H1 (cell line): Measurements from ENCODE around the gene SYDE2. TPM values are rescaled to one million over a fixed set of nuclear protein-coding genes. Genes with fewer than 3 reads are reported as not detected.

ENCODE experiments used
- CTCF ChIA-PET: fragments of 300-600 bp; sonication (Branson Sonifier 250); formaldehyde crosslinking; loops from one replicate; lab custom pipeline; 2021; ENCODE audit not compliant: partially characterized antibody; lab: Charles Lee
- POLR2A ChIA-PET: fragments of 300-600 bp; sonication (Branson Sonifier 250); formaldehyde crosslinking; loops from one replicate; lab custom pipeline; 2021; ENCODE audit warnings: inconsistent platforms; ENCODE audit not compliant: partially characterized antibody; lab: Charles Lee
- DNase-seq, 2 experiments: peaks; one replicate each; pipeline versions ENCODE4 v3.0.0 to v3.0.0-alpha.2; 2010 to 2022; ENCODE audit warnings: low spot score in 2 of 2, low read depth in 1 of 2, mixed read lengths in 1 of 2
- FAIRE-seq: peaks from 2 replicates; lab custom pipeline; 2011; peaks lifted over from hg19 to GRCh38; lab: Jason Lieb, UNC
- H2AFZ ChIP-seq: 2 replicates; pipeline ENCODE4 v1.8.1; 2012; ENCODE audit warnings: low read length, inconsistent platforms
- H2AK5ac ChIP-seq: 2 replicates; pipeline ENCODE4 v1.6.1; 2013; ENCODE audit warnings: low read depth, low read length
- H2BK120ac ChIP-seq: replicated peaks from 2 replicates; pipeline ENCODE3; 2013; ENCODE audit warnings: low read depth, low read length, inconsistent platforms
- H2BK12ac ChIP-seq: 2 replicates; pipeline ENCODE4 v1.6.1; 2013; ENCODE audit warnings: low read depth, low read length
- H2BK15ac ChIP-seq: 2 replicates; pipeline ENCODE4 v1.6.1; 2013; ENCODE audit warnings: low read length
- H2BK20ac ChIP-seq: 2 replicates; pipeline ENCODE4 v1.6.1; 2013; ENCODE audit warnings: low read length
- H2BK5ac ChIP-seq: 2 replicates; pipeline ENCODE4 v1.6.1; 2013; ENCODE audit warnings: low read depth, low read length
- H3K14ac ChIP-seq: 2 replicates; pipeline ENCODE4 v1.6.1; 2013; ENCODE audit warnings: inconsistent platforms; ENCODE audit not compliant: insufficient read length
- H3K18ac ChIP-seq: 2 replicates; pipeline ENCODE4 v1.6.1; 2013; ENCODE audit warnings: low read length; ENCODE audit errors: extremely low read depth
- H3K23ac ChIP-seq: 2 replicates; pipeline ENCODE4 v1.6.1; 2013; ENCODE audit warnings: inconsistent platforms; ENCODE audit not compliant: insufficient read length
- H3K23me2 ChIP-seq: 2 replicates; pipeline ENCODE4 v1.6.1; 2013; ENCODE audit warnings: low read depth, low read length
- H3K27ac ChIP-seq: 2 replicates; pipeline ENCODE4 v1.6.1; 2011; ENCODE audit warnings: low read depth, low read length, inconsistent platforms
- H3K27me3 ChIP-seq, 4 experiments: replicated peaks in 1 of 4; 1 replicate in 1 of 4; 2 replicates in 3 of 4; pipeline versions ENCODE4 v1.6.1 to v1.8.1; 2011 to 2013; ENCODE audit warnings: low read length in 3 of 4, mild to moderate bottlenecking in 3 of 4, inconsistent platforms in 2 of 4, mixed read lengths in 2 of 4, moderate library complexity in 1 of 4; ENCODE audit not compliant: control insufficient read depth in 3 of 4, insufficient read depth in 3 of 4; ENCODE audit errors: extremely low read depth in 1 of 4
- H3K36me3 ChIP-seq, 4 experiments: 2 replicates each; pipeline versions ENCODE4 v1.6.1 to v1.8.1; 2011 to 2013; ENCODE audit warnings: mild to moderate bottlenecking in 4 of 4, low read length in 3 of 4, moderate library complexity in 2 of 4, control low read depth in 1 of 4, inconsistent platforms in 1 of 4; ENCODE audit not compliant: insufficient read depth in 4 of 4, control insufficient read depth in 2 of 4
- H3K4ac ChIP-seq: replicated peaks from 2 replicates; pipeline ENCODE3; 2013; ENCODE audit warnings: low read length, low read depth, mixed read lengths, inconsistent platforms; ENCODE audit not compliant: insufficient read length
- H3K4me1 ChIP-seq, 4 experiments: replicated peaks in 1 of 4; 1 replicate in 1 of 4; 2 replicates in 3 of 4; pipeline versions ENCODE4 v1.6.1 to v1.8.1; 2011 to 2013; ENCODE audit warnings: low read length in 3 of 4, inconsistent platforms in 2 of 4, mixed read lengths in 1 of 4; ENCODE audit not compliant: insufficient read depth in 4 of 4, control insufficient read depth in 3 of 4
- H3K4me2 ChIP-seq, 2 experiments: 2 replicates each; pipeline versions ENCODE4 v1.6.1 to v1.8.1; 2011 to 2013; ENCODE audit warnings: low read depth in 2 of 2, low read length in 2 of 2, control low read depth in 1 of 2, inconsistent platforms in 1 of 2, mild to moderate bottlenecking in 1 of 2; ENCODE audit not compliant: insufficient read depth in 1 of 2
- H3K4me3 ChIP-seq, 4 experiments: fragments of 200-600, 300-600 bp in 1 of 4; sonication (generic), shearing (Covaris generic), sonication (Bioruptor Twin) in 1 of 4; 2 replicates each; pipeline versions ENCODE4 v1.5.1 to v1.8.1; 2011 to 2016; ENCODE audit warnings: low read length in 4 of 4, low read depth in 3 of 4, control low read depth in 2 of 4, inconsistent platforms in 2 of 4, mild to moderate bottlenecking in 2 of 4, mixed read lengths in 1 of 4, moderate library complexity in 1 of 4; ENCODE audit not compliant: insufficient read depth in 2 of 4; ENCODE audit errors: extremely low read depth in 1 of 4
- H3K56ac ChIP-seq: replicated peaks from 2 replicates; pipeline ENCODE3; 2013; ENCODE audit warnings: low read depth, mild to moderate bottlenecking, mixed read lengths, low read length, inconsistent platforms; ENCODE audit not compliant: insufficient read length
- H3K79me1 ChIP-seq: 2 replicates; pipeline ENCODE4 v1.6.1; 2013; ENCODE audit warnings: low read depth, low read length, control low read depth
- H3K79me2 ChIP-seq, 2 experiments: 2 replicates each; pipeline versions ENCODE4 v1.6.1 to v1.8.1; 2012 to 2013; ENCODE audit warnings: low read length in 2 of 2, mild to moderate bottlenecking in 2 of 2, inconsistent platforms in 1 of 2; ENCODE audit not compliant: insufficient read depth in 2 of 2, control insufficient read depth in 1 of 2
- H3K9ac ChIP-seq, 4 experiments: replicated peaks in 1 of 4; 1 replicate in 1 of 4; 2 replicates in 3 of 4; pipeline versions ENCODE4 v1.6.1 to v1.8.1; 2011 to 2013; ENCODE audit warnings: low read depth in 3 of 4, low read length in 3 of 4, control low read depth in 2 of 4, mild to moderate bottlenecking in 2 of 4, moderate library complexity in 2 of 4, inconsistent platforms in 1 of 4; ENCODE audit errors: extremely low read depth in 1 of 4
- H3K9me3 ChIP-seq, 2 experiments: 2 replicates each; pipeline versions ENCODE4 v1.6.1 to v1.8.1; 2012 to 2013; ENCODE audit warnings: mild to moderate bottlenecking in 2 of 2, moderate library complexity in 2 of 2, control low read depth in 1 of 2, inconsistent platforms in 1 of 2, low read depth in 1 of 2, low read length in 1 of 2, mixed read lengths in 1 of 2; ENCODE audit not compliant: insufficient read depth in 2 of 2
- H4K20me1 ChIP-seq, 2 experiments: replicated peaks in 1 of 2; 2 replicates each; pipeline versions ENCODE3 to v1.8.1; 2011 to 2013; ENCODE audit warnings: inconsistent platforms in 2 of 2, low read length in 2 of 2, mild to moderate bottlenecking in 1 of 2; ENCODE audit not compliant: insufficient read depth in 2 of 2, control insufficient read depth in 1 of 2
- H4K5ac ChIP-seq: 2 replicates; pipeline ENCODE4 v1.6.1; 2013; ENCODE audit warnings: low read length, low read depth, mixed read lengths, inconsistent platforms; ENCODE audit not compliant: insufficient read length
- H4K8ac ChIP-seq: 2 replicates; pipeline ENCODE4 v1.8.0; 2013; ENCODE audit warnings: mild to moderate bottlenecking, moderate library complexity, low read length, inconsistent platforms; ENCODE audit not compliant: insufficient read depth; ENCODE audit errors: extremely low read depth
- H4K91ac ChIP-seq: replicated peaks from 2 replicates; pipeline ENCODE3; 2013; ENCODE audit warnings: low read length, mixed read lengths, inconsistent platforms; ENCODE audit not compliant: insufficient read length
- WGBS, 2 experiments: shearing (Covaris generic) in 1 of 2; methylation state at CpG; one replicate each; pipeline versions ENCODE4 v1.1.6 to v1.1.7; 2013 to 2015; ENCODE audit warnings: low lambda C conversion rate in 2 of 2, mixed read lengths in 2 of 2, inconsistent platforms in 1 of 2, low coverage in 1 of 2, missing lambda C conversion rate in 1 of 2; ENCODE audit not compliant: insufficient replicate concordance in 2 of 2, insufficient coverage in 1 of 2, insufficient read length in 1 of 2; ENCODE audit errors: extremely low coverage in 1 of 2, missing lambda C conversion rate in 1 of 2; 5-methylcytosine and 5-hydroxymethylcytosine counted together
- polyA plus RNA-seq, 7 experiments: library from polyadenylated mRNA; depleted of rRNA in 3 of 7; stranded (reverse) in 5 of 7; unstranded in 2 of 7; fragments of >200 nt in 5 of 7; fragments of 200-250 nt in 2 of 7; gene quantifications; 1 replicate in 5 of 7; 2 replicates in 1 of 7; 4 replicates in 1 of 7; pipeline versions ENCODE4 v1.2.1 to v1.2.3, GENCODE V29; 2011 to 2013; ENCODE audit warnings: missing spikeins in 2 of 7, mixed read lengths in 2 of 7
- total RNA-seq: library from RNA; stranded (reverse); fragmentation: NEBNext Ultra II Directional; extraction: Animal tissue kit (Norgen Biotek cat#: 25700); gene quantifications from 2 replicates; pipeline ENCODE4 v1.2.1, GENCODE V29; 2021

The SYDE2 gene
- total and polyA plus RNA-seq, 2 of the 8 experiments (the other 6 are each of a cell fraction or from before 2014, with no cell fraction given), result 1.6 to 14.6 TPM

GRCh38 chr1:85220756-85221201 lies 20.0 kb upstream of the SYDE2 start:
- H3K79me1 ChIP-seq, result no peaks in the 10 kb centered on the region
- no peak overlapping the region for H4K91ac ChIP-seq
- H2BK5ac ChIP-seq, result no peak overlapping the region
- no peak overlapping the region for H4K8ac ChIP-seq
- WGBS, 2 experiments, result 57% methylated on average over 7 of the region's 7 CpGs; no CpG with 5 or more reads in 1 of the 2 experiments
- H2BK20ac ChIP-seq, result no peak overlapping the region; the same call in 1 of the 2 replicates
- H2AFZ ChIP-seq, result peak overlapping the region; percentile 72
- H3K79me2 ChIP-seq, result no peaks in the 10 kb centered on the region
- H2BK12ac ChIP-seq, result 0 out of 2 replicates have a peak overlapping the region, but pooled peaks have one; percentile 9
- no peaks in the 10 kb centered on the region for H4K20me1 ChIP-seq
- POLR2A ChIA-PET, result no interaction called here
- no peak overlapping the region for H3K4me3 ChIP-seq
- no peak overlapping the region for H3K9ac ChIP-seq
- FAIRE-seq (no peak), DNase-seq (no peak)
- no peaks in the 10 kb centered on the region for H3K23me2 ChIP-seq
- no peak overlapping the region for H2AK5ac ChIP-seq
- H3K27ac ChIP-seq, result no peak overlapping the region
- no peak overlapping the region for H4K5ac ChIP-seq
- H3K4me2 ChIP-seq, result no peak overlapping the region
- H3K14ac ChIP-seq, result no peak overlapping the region
- H3K56ac ChIP-seq, result no peak overlapping the region
- H3K36me3 ChIP-seq, result no peaks in the 10 kb centered on the region
- CTCF ChIA-PET, result interaction anchor here (1.3 to 3.2 kb wide), 3 partner anchors 11 to 34 kb away, joined by 3 to 10 read pairs (median 4); no protein-coding TSS in a partner anchor
- H2BK120ac ChIP-seq, result no peak overlapping the region
- peaks cover 0 to 15% (median 4%) of the 10 kb centered on the region in 4 experiments; a peak in 5 of 7 replicates for H3K4me1 ChIP-seq
- no peak overlapping the region for H2BK15ac ChIP-seq
- no peak overlapping the region for H3K4ac ChIP-seq
- H3K9me3 ChIP-seq, result no peaks in the 10 kb centered on the region
- no peak overlapping the region for H3K18ac ChIP-seq
- H3K27me3 ChIP-seq, result no peaks in the 10 kb centered on the region
- H3K23ac ChIP-seq, result no peak overlapping the region
